22Rv1 (cell line): ENCODE results near the gene HTR4.

Experiments used
- H3K27ac ChIP-seq: fragments of 450-650 bp; 2 replicates; pipeline ENCODE4 v1.5.1; 2017
- ZFX ChIP-seq: fragments of 450-650 bp; IDR thresholded peaks from 2 replicates; pipeline ENCODE4 v1.6.1; 2017; ENCODE audit warnings: antibody characterized with exemption, borderline replicate concordance
- TF ChIP-seq, protein P1 (sequence below): fragments of 450-650 bp; IDR thresholded peaks from 2 replicates; pipeline ENCODE4 v1.5.1; 2017; ENCODE audit warnings: mild to moderate bottlenecking

The HTR4 gene

DNA sequence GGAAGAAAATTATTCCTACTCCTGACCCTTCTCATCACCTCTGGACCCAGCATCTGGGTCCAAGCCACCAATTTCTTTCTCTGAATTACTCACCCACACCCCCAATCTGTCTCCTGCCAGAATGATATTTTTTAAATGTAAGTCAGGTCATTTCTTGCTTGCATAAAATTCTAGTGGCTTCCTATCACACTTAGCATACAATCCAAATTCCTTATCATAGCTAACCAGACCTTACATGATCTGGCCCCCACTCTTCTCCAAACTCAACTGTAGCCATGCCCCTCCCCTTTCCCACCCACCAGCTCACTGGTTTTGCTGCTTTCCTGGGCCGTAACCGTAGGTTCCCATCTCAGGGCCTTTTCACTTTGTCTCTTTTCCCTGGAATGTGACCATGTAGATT, 15.2 kb downstream of the HTR4 start:
- TF ChIP-seq, protein P1, sequence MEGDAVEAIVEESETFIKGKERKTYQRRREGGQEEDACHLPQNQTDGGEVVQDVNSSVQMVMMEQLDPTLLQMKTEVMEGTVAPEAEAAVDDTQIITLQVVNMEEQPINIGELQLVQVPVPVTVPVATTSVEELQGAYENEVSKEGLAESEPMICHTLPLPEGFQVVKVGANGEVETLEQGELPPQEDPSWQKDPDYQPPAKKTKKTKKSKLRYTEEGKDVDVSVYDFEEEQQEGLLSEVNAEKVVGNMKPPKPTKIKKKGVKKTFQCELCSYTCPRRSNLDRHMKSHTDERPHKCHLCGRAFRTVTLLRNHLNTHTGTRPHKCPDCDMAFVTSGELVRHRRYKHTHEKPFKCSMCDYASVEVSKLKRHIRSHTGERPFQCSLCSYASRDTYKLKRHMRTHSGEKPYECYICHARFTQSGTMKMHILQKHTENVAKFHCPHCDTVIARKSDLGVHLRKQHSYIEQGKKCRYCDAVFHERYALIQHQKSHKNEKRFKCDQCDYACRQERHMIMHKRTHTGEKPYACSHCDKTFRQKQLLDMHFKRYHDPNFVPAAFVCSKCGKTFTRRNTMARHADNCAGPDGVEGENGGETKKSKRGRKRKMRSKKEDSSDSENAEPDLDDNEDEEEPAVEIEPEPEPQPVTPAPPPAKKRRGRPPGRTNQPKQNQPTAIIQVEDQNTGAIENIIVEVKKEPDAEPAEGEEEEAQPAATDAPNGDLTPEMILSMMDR: no peak
- no peak for TF ChIP-seq ZFX
- H3K27ac ChIP-seq: no peak overlapping the region

DNA sequence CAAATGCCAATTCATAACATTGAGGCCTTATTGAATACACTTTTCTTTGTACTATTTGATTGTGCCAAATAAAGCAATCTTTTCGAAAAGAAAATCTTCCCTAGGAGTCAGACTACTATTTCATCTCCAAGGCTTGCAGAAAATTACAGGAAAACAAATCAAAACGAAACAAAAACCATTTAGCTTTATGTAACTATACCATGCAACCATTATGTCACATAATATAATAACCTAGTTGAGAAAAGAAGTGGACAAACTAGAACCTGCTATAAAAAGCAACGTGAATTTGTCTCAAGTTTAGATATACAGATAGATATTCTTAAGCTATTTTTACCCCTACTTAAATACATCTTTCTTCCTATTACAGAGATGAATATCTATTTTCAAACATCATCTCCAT, 18.0 kb downstream of the HTR4 start:
- TF ChIP-seq ZFX: no peak
- TF ChIP-seq, protein P1: no peak
- no peak overlapping the region for H3K27ac ChIP-seq

DNA sequence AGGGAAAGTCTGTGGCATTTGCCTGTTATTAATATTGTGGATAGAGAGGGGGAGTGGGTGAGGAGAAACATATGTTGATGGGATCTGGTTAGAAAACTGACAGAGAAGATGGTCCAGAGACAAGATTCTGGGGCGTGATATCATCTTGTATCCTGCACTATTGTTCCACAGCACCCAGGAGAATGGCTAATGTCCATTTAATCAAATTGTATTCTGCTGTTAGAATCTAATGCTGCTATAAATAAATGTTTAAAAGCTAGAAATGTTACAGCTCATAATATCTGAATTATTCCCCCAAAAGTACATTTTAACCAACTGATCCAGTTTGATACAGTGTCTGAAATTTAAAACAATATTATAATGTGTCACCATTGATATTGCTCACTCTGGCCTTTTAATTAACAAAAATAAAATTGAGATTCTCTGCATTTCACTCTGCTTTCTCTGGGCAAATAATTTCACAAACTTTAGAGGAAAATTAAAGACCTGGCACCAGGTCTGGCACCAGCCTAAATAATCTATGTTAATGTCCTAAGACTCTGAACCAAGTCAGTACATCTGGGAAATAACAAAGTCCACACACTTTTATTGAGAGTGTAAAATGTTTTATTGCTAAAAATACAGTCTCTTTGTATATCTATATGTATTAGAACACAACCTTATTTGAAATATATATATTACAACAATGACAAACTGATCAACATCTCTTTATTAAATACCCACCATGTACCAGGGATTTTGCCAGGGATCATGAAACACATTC, 18.8 kb downstream of the HTR4 start:
- TF ChIP-seq, protein P1: no peak
- no peak for TF ChIP-seq ZFX
- no peak overlapping the region for H3K27ac ChIP-seq

DNA sequence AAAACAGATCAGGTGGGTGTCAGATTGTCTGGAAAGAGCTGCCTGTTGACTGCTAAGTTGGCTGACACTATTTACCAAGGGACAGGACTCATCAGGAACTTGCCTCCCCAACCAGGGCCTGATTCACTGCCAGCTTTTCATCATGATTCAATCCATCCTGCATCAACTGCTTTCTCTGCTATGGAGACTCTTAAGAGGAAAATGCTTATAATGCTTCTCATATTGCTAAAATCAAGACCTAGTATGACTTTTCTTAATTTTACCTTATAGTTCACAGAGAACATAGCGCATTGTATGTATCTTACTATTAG, 21.3 kb downstream of the HTR4 start:
- H3K27ac ChIP-seq: no peak overlapping the region
- TF ChIP-seq, protein P1: no peak
- no peak for TF ChIP-seq ZFX

DNA sequence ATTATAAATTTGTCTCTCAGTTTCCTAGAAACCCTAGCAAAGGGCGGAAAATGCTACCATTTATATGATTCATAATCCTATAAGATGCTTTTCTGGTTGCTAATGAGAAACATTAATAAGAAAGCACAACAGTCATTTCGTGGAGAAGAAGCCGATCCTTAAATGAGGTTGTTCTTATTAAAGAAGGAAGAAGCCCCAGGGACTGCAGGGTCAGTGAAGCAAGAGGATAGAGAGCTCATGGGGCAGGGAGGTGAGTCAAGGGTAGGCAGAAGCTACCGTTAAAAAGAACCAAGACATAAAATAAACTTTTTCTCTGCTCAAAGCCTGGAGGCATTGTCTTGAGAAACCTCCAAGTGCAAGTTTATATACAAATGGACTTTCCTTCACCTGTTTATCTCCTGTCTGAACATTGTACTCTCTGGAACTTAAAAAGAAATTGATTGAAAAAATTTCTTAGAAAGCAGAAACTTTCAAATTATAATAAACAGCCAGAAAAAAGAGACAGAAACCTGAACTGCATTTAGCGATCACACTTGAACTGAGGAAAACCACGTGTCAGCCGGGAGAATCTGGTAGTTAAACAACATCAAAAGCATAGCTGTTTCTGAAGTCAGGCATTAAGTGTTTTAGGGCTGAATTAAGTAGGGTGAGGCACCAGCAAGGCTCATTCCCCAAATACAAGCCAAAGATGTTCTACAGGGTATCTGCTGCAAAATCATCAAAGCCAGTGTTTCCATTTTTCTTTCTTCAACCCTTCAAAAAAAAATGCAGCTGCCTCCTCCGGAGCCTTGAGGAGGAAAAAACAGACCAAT, 21.9 kb downstream of the HTR4 start:
- TF ChIP-seq ZFX: no peak
- TF ChIP-seq, protein P1: no peak
- no peak overlapping the region for H3K27ac ChIP-seq

DNA sequence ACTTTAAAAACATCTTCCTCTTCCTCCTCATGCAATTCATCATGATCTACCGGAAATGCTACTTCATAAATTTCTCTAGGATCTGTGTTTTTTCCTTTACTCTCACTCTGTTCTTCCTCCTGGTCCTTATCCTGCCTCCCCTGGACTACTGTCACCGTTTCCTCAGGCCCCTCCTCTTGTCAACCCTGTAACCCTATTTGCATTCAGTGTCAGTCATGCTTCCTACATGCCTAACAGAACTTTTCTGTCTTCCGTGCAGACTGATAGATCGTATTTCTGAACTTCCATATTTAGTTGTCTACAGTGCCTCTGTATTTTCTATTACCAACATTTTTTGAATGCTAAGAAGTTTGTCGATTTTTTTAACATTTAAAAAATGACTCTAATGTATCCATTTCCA, 27.3 kb downstream of the HTR4 start:
- TF ChIP-seq, protein P1: no peak
- no peak for TF ChIP-seq ZFX
- H3K27ac ChIP-seq: no peak overlapping the region

DNA sequence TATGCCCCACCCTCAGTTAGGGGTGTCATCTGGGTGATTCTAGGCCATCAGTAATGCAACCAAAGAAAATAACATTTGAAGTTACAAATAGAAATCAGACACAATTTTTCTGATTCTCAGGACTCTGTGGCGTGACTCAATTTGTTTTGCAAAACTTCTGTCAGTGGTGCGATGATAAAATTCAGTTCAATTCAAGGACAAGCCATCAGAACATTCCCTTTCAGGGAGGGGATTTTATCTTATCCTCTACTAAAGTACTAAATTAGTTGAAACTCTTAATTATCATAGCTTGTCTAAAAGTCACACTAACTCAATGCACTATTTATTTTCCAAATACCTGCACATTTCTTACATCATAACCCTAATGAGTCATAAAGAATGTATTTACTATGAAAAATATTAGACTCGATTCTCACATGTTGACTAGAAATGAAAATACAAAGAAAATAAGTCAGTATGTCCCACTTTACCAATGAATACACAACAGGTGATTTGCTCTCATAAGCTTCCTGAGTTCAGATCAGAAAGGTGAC, 28.2 kb downstream of the HTR4 start:
- no peak overlapping the region for H3K27ac ChIP-seq
- no peak for TF ChIP-seq ZFX
- TF ChIP-seq, protein P1: no peak
